GM12865 (cell line): ENCODE data around the gene TEPSIN.

Source experiments
- DNase-seq: peaks from one replicate; pipeline ENCODE4 v3.0.0; 2010; ENCODE audit warnings: low read depth
- H3K4me3 ChIP-seq: 2 replicates; pipeline ENCODE4 v1.5.1; 2011; ENCODE audit warnings: mild to moderate bottlenecking, low read depth, low read length, control low read depth
- TF ChIP-seq, protein P1 (sequence below): IDR thresholded peaks from 2 replicates; pipeline ENCODE4 v1.5.1; 2011; ENCODE audit warnings: low read length, control low read depth, low read depth, inconsistent platforms; ENCODE audit not compliant: insufficient read depth; ENCODE audit errors: missing control alignments

Gene TEPSIN

DNA sequence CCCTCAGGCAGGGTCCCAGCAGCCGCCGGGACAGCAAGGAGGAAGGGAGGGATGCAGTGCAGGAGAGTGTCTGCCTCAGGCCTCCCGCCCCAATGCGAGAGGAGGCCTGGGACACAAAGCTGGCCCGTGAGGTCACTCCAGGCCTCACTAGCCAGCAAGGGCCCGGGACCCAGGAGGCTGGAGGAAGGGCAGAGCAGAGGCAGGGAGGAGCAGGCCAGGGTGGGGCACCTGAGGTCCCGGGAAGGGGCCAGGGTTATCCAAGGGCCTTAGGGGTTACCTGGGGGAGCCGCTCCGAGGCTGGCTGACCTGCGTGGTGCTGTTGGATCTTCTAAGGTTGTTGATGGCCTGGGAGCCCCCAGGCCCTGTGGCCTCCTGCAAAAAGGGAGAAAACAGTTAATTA lies 30.2 kb downstream of the TEPSIN start:
- no peak for DNase-seq
- TF ChIP-seq, protein P1, sequence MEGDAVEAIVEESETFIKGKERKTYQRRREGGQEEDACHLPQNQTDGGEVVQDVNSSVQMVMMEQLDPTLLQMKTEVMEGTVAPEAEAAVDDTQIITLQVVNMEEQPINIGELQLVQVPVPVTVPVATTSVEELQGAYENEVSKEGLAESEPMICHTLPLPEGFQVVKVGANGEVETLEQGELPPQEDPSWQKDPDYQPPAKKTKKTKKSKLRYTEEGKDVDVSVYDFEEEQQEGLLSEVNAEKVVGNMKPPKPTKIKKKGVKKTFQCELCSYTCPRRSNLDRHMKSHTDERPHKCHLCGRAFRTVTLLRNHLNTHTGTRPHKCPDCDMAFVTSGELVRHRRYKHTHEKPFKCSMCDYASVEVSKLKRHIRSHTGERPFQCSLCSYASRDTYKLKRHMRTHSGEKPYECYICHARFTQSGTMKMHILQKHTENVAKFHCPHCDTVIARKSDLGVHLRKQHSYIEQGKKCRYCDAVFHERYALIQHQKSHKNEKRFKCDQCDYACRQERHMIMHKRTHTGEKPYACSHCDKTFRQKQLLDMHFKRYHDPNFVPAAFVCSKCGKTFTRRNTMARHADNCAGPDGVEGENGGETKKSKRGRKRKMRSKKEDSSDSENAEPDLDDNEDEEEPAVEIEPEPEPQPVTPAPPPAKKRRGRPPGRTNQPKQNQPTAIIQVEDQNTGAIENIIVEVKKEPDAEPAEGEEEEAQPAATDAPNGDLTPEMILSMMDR: no peak
- no peak overlapping the region for H3K4me3 ChIP-seq

DNA sequence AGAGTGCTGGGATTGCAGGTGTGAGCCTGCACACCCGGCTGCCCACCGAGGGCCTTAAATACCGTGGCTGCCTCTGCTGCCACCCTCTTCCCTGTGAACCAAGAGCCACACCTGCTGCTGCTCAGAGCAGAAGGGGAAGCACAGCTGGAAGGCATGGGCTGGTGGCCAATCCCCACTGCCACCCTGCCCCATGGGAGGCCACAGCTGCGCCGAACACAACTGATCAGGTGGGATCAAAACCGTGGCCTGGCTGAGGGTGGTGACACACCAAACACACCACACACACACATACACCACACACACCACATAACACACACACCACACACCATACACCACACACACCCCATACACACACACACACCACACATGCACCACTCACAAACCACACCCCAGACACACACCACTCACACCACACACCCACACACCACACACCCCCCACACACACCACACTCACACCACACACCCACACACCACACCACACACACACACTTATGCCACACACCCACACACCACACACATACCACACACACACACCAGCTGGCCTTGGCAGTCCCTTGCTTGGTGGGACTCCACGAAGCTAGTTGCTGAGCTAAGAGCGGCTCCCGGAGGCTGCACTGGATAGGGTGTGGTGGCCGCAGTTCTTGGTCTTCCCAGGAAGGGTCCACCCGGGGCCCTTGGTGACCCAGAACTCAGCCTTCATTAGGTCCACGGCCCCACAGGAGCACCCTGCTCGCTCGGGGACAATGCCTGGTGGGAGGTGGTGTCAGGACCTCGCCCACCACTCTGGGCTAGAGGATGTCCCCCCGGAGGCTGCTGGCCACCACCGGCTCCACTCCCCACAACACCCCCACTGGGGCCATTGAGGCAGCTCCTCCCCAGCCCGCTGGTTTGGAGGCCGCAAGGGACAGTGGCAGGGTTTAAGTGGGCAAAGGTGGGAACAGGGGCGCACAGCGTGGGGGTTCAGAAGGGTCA lies 31.0 kb downstream of the TEPSIN start:
- TF ChIP-seq, protein P1: no peak
- no peak for DNase-seq
- H3K4me3 ChIP-seq: no peak overlapping the region

DNA sequence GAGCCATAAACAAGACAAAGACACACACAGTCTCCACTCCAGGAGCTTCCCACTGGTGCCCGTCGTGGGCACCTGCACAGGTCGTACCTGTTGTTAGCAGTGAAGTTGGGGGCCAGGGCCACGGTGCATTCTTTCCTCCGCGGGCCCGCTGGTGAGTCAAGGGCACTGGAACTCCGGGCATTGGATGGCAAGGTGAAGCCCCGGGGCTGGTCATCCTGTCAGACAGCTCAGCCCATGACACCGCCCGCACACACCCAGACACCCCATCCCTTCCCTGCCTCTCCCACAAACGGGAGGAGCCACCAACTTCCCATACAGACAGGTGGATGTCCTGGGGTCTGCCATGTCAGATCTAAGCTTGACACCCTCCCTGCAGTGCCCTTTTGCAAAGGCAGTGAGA lies 32.2 kb downstream of the TEPSIN start:
- TF ChIP-seq, protein P1: no peak
- DNase-seq: no peak
- no peak overlapping the region for H3K4me3 ChIP-seq

DNA sequence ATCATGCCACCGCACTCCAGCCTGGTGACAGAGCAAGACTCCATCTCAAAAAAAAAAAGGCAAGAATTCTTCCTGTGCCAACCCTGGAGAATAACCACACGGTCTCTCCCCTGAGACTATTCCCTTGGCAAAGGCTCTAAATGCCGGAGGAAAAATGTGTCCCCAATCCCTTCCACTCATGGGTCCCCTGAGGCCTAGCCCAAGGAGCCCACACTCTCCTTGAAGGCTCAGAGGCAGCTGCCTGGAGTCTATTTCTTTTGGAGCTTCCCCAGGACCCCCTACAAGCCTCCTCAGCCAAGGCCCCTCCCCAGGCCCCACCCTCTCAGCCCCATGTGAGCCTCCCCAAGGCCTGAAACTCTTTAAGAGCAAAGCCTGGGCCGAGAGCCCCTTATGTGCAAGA lies 32.7 kb downstream of the TEPSIN start:
- TF ChIP-seq, protein P1: no peak
- DNase-seq: no peak
- no peak overlapping the region for H3K4me3 ChIP-seq

DNA sequence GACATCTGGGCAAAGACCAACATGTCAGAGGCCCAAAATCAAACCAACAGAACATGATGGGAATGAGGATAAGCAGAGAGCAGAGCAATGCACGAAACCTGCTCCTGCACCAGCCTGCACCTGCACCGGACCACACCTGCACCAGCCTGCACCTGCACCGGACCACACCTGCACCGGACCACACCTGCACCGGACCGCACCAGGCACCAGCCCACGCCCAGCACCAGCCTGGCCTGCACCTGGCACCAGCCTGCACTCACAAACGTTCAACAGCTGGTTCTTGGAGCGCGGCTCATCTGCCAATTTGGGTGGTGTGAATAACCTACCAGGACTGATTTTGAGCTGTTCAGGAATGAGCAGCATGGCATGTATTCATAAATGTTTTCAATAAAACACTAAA lies 34.3 kb downstream of the TEPSIN start:
- TF ChIP-seq, protein P1: no peak
- H3K4me3 ChIP-seq: no peak overlapping the region
- no peak for DNase-seq

DNA sequence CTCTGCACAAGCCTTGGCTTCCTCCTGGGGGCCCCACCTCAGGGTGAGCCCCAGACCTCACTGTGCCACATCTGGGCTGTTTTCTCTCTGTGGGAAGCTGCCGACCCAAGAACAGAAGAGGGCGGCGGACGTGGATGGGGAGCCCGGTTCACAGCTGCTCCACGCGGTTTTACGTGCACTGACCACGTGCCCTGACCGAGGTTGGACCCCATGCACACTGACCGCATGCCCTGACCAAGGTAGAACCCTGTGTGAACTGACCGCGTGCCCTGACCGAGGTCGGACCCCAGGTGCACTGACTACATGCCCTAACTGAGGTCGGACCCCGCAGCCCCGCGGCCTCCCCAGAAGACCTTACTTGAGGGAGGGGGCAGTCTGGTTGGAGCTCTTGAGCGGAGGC lies 35.7 kb downstream of the TEPSIN start:
- TF ChIP-seq, protein P1: no peak
- no peak overlapping the region for H3K4me3 ChIP-seq
- no peak for DNase-seq
